IPS-15b (cell line): ENCODE measurements around the gene SLC39A11.

Experiments used
- H3K27me3 ChIP-seq: one replicate; pipeline ENCODE4 v1.6.1; 2013; ENCODE audit warnings: low read length; ENCODE audit not compliant: control insufficient read depth, insufficient read depth
- H3K36me3 ChIP-seq: one replicate; pipeline ENCODE4 v1.6.1; 2013; ENCODE audit warnings: low read length; ENCODE audit not compliant: control insufficient read depth, insufficient read depth
- H3K4me1 ChIP-seq: one replicate; pipeline ENCODE4 v1.6.1; 2013; ENCODE audit warnings: mild to moderate bottlenecking, low read length; ENCODE audit not compliant: control insufficient read depth, insufficient read depth
- H3K4me3 ChIP-seq: one replicate; pipeline ENCODE4 v1.5.1; 2013; ENCODE audit warnings: low read depth, low read length
- H3K9ac ChIP-seq: one replicate; pipeline ENCODE4 v1.6.1; 2013; ENCODE audit warnings: low read depth, mild to moderate bottlenecking, low read length
- H3K9me3 ChIP-seq: one replicate; pipeline ENCODE4 v1.6.1; 2013; ENCODE audit warnings: mild to moderate bottlenecking, low read length; ENCODE audit not compliant: control insufficient read depth, insufficient read depth

Gene SLC39A11

GRCh38 chr17:72609501-72609900 lies 483.0 kb downstream of the SLC39A11 start:
- Histone ChIP-seq H3K9me3 (no peaks in the 10 kb centered on the region), H3K9ac (no peak overlapping the region), H3K4me3 (no peak overlapping the region), H3K27me3 (peaks cover 7% of the 10 kb centered on the region), H3K36me3 (no peaks in the 10 kb centered on the region), H3K4me1 (peaks cover 5% of the 10 kb centered on the region)

GRCh38 chr17:72608436-72608835 lies 484.1 kb downstream of the SLC39A11 start:
- peaks cover 4% of the 10 kb centered on the region for H3K4me1 ChIP-seq

GRCh38 chr17:72606656-72607055 lies 485.8 kb downstream of the SLC39A11 start:
- H3K9me3 ChIP-seq: no peaks in the 10 kb centered on the region
- no peak overlapping the region for H3K4me3 ChIP-seq
- H3K9ac ChIP-seq: no peak overlapping the region
- no peaks in the 10 kb centered on the region for H3K27me3 ChIP-seq
- H3K36me3 ChIP-seq: no peaks in the 10 kb centered on the region
- peaks cover 12% of the 10 kb centered on the region for H3K4me1 ChIP-seq

More at GRCh38 chr17:72608436-72608835, 484.1 kb downstream of the SLC39A11 start:
- H3K9ac ChIP-seq: no peak overlapping the region
- no peaks in the 10 kb centered on the region for H3K9me3 ChIP-seq
- no peak overlapping the region for H3K4me3 ChIP-seq
- H3K36me3 ChIP-seq: no peaks in the 10 kb centered on the region
- peaks cover under 1% of the 10 kb centered on the region for H3K27me3 ChIP-seq

GRCh38 chr17:72605543-72605942 lies 486.9 kb downstream of the SLC39A11 start:
- Histone ChIP-seq H3K9ac (no peak overlapping the region), H3K4me1 (peaks cover 12% of the 10 kb centered on the region), H3K36me3 (no peaks in the 10 kb centered on the region), H3K9me3 (no peaks in the 10 kb centered on the region), H3K4me3 (no peak overlapping the region), H3K27me3 (no peaks in the 10 kb centered on the region)

- Histone ChIP-seq H3K4me1 (peaks cover 12% of the 10 kb centered on the region), H3K36me3 (no peaks in the 10 kb centered on the region), H3K27me3 (no peaks in the 10 kb centered on the region), H3K4me3 (no peak overlapping the region), H3K9ac (no peak overlapping the region), H3K9me3 (no peaks in the 10 kb centered on the region)
Measured at GRCh38 chr17:72604518-72604917, 488.0 kb downstream of the SLC39A11 start.

GRCh38 chr17:72603420-72604242 lies 488.9 kb downstream of the SLC39A11 start:
- Histone ChIP-seq H3K4me3 (peak overlapping the region; percentile 8), H3K4me1 (peaks cover 12% of the 10 kb centered on the region), H3K36me3 (no peaks in the 10 kb centered on the region), H3K27me3 (no peaks in the 10 kb centered on the region), H3K9me3 (no peaks in the 10 kb centered on the region), H3K9ac (no peak overlapping the region)

GRCh38 chr17:72602517-72603419 lies 489.7 kb downstream of the SLC39A11 start:
- Histone ChIP-seq H3K27me3 (no peaks in the 10 kb centered on the region), H3K9me3 (no peaks in the 10 kb centered on the region), H3K9ac (no peak overlapping the region), H3K4me3 (peak overlapping the region; percentile 16), H3K4me1 (peaks cover 12% of the 10 kb centered on the region), H3K36me3 (no peaks in the 10 kb centered on the region)

- Histone ChIP-seq H3K9me3 (no peaks in the 10 kb centered on the region), H3K9ac (no peak overlapping the region), H3K4me3 (no peak overlapping the region), H3K27me3 (no peaks in the 10 kb centered on the region), H3K4me1 (peaks cover 12% of the 10 kb centered on the region), H3K36me3 (no peaks in the 10 kb centered on the region)
Measured at GRCh38 chr17:72600934-72601333, 491.6 kb downstream of the SLC39A11 start.

GRCh38 chr17:72599891-72600290 lies 492.6 kb downstream of the SLC39A11 start:
- H3K36me3 ChIP-seq: no peaks in the 10 kb centered on the region
- no peak overlapping the region for H3K9ac ChIP-seq
- no peaks in the 10 kb centered on the region for H3K27me3 ChIP-seq
- no peak overlapping the region for H3K4me3 ChIP-seq
- peaks cover 12% of the 10 kb centered on the region for H3K4me1 ChIP-seq
- no peaks in the 10 kb centered on the region for H3K9me3 ChIP-seq

- Histone ChIP-seq H3K9ac (no peak overlapping the region), H3K36me3 (no peaks in the 10 kb centered on the region), H3K4me3 (no peak overlapping the region), H3K27me3 (no peaks in the 10 kb centered on the region), H3K9me3 (no peaks in the 10 kb centered on the region), H3K4me1 (peaks cover 12% of the 10 kb centered on the region)
Measured at GRCh38 chr17:72598695-72599094, 493.8 kb downstream of the SLC39A11 start.

GRCh38 chr17:72597354-72598087 lies 495.0 kb downstream of the SLC39A11 start:
- H3K4me1 ChIP-seq: peaks cover 2% of the 10 kb centered on the region
- no peak overlapping the region for H3K4me3 ChIP-seq
- H3K9me3 ChIP-seq: no peaks in the 10 kb centered on the region
- H3K9ac ChIP-seq: no peak overlapping the region
- no peaks in the 10 kb centered on the region for H3K27me3 ChIP-seq
- no peaks in the 10 kb centered on the region for H3K36me3 ChIP-seq
